NCI-H2081 (cell line): ENCODE results near the gene HYAL1.
"Not testable (repeated sequence)": the region's sequence is repeated elsewhere in the genome, so short reads cannot be mapped to it uniquely, and the experiment has no call there.

ENCODE experiments used
- DNase-seq, 2 experiments: peaks; one replicate each; lab custom pipeline; 2025; lab: John Stamatoyannopoulos, UW

Gene HYAL1

DNA sequence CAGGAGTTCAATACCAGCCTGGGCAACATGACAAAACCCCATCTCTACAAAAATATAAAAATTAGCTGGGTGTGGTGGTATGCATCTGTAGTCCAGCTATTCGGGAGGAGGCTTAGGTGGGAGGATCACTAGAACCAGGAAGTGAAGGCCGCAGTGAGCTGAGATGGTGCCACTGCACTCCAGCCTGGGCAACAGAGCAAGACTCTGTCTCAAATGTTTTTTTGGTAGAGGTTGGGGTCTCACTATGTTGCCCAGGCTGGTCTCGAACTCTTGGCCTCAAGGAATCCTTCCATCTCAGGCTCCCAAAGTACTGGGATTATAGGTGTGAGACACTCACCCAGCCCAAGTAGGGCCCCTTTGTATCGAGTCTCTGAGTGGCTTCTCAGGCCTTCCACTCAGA is 9.3 kb downstream of the HYAL1 start:
- no peak for DNase-seq

DNA sequence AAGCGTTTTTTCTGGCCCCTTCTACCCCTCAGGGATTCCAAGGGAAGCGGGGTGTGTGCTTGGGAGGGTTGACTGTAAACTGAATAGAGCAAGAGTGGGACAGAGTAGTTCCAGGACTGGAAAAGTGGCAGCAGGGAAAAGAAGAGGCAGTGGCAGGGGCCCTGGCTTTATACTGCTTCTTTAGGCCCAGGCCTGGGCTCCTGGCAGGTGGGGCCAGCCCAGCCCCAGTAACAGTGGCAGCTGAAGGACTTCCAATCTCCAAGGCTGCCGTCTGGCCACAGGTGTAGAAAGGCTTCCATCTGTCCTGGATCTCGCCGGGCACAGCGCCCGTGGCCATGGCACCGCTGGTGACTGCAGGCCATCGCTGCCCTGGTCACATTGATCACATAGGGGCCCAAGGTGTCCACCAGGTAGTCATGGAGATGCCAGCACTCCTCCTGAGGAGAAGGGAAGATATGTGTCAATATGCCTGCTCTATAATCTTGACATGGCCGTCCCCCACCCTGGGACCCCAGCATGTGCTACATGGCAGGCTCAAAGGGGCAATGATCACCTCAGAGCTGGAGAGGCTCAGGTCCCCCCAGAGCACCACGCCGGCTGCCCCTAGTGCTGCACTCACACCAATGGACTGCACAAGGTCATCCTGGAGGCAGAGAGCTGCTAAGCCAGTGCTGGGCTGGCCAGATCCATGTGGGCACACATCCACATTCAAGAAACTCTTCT is 10.1 kb downstream of the HYAL1 start:
- no peak for DNase-seq

DNA sequence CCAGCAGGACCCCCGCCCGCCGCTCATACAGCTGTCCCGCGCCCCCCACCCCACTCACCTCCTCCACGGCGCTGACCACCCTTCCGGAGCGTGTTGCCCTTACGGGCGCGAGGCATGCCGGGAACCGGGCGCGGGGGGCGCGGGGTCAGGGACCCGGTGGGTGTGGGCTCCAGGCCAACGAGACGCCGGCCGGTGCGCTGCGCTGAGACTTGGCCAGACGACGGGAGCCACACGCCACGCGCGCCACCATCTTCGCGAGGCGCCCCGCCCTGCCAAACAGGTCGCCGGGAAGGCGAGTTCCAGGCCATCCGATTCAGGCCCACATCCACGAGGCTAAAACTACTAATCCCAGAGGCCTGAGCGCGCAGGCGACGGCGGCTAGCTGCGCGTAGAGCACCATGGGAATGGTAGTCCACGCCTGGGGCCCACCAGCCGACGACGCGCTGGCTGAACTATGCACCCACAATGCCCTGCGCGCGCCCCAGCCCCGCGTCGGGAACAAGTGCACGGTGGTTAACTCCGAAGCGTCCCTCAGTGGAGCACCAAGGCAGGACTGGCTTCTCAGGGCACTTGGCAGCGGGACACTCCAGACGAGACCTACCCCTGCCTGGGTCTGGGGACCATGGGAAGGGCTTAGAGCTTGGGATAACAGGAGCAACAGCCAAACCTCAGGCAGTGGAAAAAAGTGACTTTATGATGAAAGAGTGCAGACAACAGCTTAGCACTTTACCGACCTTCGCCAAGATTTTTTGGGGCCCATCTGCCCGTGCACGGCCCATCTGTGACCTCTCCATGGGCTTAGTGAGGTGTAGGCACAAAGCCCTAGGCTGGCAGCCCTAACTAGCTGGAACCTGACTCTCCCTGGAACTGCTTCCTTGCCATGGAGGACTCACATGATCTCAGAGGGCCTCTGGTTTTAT is 11.0 kb downstream of the HYAL1 start, which contains the start of gene IFRD2:
IFRD2 (minus strand) TSS at position 271 of the 920 bp plus-strand sequence; CDS start at position 116, 155 bp downstream.
- DNase-seq: peak; percentile 93 to 96

DNA sequence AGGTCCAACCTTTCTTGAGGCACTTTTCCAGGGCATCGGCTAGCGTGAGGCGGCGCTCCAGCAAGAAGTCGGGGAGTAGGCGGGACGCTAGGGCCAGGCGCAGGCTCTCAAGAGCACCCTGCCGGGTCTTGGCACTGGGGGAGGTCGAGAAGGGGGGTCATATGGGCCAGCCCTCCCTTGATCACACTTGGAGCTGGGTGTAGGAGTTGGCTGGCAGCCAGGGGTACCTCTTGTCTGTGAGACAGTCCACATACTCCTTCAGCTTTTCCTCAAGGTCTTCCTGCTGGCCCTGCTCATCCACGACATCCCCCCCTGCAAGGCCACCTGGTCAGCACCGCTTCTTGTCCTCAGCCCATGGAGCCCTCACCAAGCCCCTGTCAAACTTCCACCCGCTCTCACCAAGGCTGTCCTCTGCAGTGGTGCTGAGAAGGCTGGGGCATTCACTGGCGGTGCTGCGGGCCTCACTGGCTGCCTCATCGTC is 13.2 kb downstream of the HYAL1 start:
- DNase-seq: no peak

DNA sequence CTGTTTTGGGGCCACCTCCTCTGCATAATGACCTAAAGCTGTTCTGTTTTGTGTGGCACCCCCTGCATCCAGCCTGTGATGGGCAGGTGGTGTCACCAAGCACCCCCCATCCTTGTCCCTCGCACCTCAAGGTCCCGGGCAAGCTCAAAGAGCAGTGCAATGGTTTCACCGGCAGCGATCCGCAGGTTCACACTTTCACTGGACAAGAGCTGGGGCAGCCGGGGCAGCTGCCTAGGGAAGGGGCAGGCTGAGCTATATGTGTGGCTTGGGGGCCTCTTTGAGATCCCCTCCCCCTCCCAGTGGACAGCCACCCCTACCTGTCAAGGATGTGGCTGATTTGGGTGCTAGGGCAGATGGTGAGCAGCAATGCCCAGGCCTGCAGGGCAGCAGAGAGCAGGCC is 14.2 kb downstream of the HYAL1 start:
- DNase-seq: no peak

DNA sequence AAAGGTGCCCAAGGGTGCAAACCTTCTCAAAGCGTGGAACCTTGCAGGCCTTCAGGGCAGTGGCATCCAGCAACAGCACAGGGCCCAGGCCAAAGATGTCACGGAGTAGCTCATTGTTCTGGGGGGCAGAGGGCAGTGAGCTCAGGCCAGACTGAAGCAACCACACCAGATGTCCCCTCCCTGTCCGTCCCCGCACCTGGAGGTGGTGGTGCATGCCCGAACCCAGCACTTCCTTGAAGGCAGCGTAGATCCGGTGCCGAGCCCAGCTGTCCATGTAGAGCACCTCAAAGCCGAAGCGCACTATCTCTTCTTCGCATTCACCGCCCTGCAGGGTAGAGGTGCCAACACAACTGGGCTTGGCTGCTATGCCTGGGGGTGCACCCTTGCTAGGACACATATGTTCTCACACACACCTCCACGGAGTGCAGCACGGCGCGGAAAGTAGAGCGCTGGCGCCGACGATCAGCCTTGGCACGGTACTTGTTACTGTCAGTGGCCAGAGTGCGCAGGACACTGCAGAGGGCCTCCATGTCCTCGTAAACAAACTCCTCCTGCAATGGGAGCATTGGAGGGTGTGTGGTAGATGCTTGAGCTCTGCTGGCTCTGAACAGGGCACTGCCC is 14.9 kb downstream of the HYAL1 start:
- no peak for DNase-seq

DNA sequence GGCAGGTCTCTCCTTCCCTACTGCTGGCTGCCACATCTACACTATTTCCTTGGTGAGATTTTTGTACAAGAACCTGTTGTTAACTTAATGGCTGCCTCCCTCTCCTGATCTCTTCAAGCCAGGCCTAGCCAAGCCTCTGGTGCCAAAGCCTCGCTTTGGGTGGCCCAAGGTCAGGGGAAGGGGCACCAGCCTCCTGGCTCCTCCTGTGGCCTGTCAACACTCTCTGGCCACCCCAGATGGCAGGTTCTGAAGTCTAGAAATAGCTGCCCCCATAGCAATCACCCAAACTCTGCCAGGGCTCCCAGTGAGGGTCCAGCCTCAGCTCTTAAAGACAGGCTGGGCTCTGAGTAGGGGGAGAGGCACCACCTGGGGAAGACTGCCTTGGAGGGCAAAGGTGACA is 16.1 kb downstream of the HYAL1 start:
- no peak for DNase-seq

DNA sequence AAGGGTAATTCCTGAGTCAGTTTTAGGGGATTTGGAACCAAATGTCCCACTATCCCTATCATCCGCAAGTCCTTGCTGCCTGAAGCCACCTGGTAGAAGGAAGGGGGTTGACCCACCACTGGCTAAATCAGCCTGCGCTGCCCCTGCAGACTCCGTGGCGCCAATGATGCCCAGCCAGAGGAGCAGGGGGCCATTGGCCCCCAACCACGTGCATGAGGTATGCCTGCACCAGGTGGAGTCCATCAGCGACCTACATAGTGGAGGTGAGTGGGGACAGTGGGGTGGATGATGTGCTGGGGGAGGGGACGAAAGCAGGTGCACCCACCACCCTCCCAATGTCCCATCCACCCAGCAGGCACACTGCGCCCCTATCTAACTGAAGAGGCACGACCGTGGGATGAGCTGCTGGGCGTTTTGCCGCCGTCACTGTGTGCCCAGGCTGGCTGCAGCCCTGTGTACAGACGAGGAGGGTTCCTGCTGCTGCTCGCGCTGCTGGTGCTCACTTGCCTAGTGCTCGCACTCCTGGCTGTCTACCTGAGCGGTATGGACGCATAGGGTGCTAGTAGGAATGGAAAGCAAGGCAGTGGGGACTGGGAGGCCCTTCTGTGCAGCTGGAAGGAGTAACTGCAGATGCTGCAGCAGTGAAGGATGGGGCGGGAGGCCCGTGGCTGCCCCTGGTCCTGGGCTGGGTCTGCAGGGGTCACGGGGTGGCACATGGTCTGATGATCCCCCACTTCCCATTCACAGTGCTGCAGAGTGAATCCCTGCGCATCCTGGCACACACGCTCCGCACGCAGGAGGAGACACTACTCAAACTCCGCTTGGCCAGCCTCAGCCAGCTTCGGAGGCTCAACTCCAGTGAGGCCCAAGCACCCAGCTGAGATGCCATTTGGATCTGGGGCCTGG is 16.8 kb downstream of the HYAL1 start:
- DNase-seq: no peak

DNA sequence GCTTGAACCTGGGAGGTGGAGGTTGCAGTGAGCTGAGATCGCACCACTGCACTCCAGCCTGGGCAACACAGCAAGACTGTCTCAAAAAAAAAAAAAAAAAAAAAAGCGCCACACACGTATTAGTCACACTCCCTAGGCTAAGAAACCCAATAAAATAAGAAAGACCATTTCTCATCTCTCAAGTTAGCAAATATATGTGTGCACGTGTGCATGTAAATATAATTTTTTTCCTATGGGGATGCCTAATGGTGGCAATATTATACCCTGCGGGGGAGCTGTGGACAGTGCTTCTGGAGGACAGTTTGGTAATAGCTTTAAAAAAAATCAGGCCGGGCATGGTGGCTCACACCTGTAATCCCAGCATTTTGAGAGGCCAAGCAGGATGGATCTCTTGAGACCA is 19.3 kb downstream of the HYAL1 start:
- not testable (repeated sequence) for DNase-seq

DNA sequence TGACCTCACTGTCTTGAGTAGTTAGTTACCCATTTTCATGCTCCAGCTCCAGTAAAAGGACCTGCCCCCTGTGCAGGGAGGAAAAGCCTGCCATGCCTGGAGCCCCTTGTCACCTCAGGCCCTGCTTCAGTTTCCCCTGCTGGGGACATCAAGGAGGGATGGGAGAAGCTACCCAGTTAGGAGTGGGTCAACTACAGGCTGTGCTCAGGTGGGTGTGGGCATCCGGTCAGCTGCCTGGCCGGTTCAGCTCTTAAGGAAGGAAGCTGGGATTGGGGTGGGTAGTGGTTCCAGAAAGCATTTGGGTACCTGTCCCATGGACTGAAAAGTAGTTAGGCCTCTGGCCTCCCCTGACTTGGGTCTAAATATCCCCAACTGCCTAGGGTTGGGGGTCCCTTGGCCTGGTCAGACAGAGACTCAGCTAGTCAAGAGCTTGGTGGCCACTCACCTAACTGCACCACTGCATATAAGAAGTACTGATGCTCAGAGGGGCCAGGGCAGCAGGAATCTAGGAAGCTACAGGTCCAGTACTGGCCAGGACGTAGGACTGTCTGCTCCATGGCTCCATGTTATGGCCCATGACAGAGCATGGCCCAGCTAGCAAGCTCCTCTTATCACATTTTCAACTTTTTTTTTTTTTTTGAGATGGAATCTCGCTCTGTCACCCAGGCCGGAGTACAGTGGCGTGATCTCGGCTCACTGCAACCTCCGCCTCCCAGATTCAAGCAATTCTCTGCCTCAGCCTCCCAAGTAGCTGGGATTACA is 23.9 kb downstream of the HYAL1 start:
- DNase-seq: no peak

DNA sequence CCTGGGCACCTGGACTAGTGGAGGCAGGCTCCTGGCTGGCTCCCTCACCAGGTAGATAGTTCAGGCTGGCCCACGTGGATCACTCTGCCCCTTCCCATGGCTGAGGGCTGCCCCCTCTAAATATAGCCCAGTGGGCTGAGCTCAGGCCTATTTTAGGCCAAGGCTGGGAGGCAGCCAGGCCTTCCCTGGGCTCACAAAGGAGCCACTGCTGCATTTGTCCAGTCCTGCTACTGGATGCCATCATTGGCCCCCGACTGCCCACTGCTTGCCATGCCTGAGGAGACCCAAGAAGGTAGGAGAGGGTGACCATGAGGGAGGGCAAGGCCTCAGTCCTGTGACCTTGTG is 24.5 kb downstream of the HYAL1 start, which contains the start of gene LSMEM2:
LSMEM2 (plus strand) TSS at position 208 of the 345 bp plus-strand sequence; CDS start at position 235, 27 bp downstream.
- DNase-seq: no peak

DNA sequence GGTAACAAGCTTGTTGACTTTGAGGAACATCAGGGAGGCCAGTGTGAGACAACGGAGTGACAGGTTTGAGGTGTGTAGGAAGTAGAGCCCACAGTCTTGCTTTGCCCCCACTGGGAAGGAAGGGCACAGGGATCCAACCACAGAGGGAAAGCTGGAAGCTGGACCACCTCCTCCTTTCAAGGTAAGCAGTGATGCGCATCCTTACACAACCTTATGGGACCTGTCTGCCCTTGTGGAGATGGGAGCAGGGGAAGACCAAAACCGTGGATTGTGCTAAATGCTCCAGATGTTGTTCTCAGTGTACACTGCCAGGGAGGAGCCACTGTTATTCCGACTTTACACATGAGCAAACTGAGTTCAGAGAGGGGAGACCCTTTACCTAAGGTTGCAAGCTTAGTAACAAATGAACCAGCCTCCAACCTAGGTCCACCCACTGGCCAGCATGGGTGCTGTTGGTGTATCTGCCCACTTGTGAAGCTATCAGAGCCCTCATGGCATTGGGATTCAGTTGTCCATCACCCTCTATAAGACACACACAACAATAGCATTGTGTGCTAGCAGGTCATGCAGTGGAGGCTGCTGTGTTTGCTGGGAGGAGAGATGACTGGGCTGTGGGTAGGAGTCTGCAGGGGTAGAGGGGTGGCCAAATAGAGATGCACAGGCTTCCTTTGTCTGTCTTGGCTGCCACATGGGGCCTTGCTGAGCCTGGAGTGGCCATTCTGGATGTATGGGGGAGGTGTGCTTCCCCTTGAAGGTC is 25.1 kb downstream of the HYAL1 start:
- DNase-seq: no peak

DNA sequence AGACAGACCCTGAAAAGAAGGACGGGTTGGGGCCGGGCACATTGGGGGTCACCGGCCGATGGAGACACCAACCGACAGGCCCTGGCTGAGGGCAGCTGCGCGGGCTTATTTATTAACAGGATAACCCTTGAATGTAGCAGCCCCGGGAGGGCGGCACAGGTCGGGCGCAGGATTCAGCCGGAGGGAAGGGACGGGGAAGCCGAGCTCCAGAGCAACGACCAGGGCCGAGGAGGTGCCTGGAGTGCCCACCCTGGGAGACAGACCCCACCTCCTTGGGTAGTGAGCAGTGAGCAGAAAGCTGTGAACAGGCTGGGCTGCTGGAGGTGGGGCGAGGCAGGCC is 26.6 kb downstream of the HYAL1 start:
- DNase-seq: no peak

DNA sequence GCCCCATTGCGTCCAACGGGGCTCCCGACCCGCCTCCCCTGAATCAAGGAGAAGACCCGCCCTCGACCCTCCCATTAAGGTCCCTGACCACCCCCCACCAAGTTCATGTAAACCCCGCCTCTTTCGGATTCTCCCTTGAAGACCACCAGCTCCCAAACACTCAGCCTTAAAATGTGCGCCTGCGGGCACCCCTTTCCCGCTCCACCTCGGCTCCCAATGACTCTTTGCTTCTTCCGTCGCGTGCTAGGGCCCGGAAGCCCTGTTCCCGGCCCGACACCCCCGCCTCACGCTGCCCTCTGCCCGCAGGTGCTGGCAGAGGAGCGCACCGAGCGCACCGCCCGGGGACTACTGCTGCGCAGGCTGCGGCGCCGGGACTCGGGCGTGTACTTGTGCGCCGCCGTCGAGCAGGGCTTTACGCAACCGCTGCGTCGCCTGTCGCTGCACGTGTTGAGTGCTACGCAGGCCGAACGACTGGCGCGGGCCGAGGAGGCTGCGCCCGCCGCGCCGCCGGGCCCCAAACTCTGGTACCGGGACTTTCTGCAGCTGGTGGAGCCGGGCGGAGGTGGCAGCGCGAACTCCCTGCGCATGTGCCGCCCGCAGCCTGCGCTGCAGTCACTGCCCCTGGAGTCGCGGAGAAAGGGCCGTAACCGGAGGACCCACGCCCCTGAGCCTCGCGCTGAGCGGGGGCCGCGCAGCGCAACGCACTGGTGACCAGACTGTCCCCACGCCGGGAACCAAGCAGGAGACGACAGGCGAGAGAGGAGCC is 27.2 kb downstream of the HYAL1 start:
- DNase-seq: no peak

DNA sequence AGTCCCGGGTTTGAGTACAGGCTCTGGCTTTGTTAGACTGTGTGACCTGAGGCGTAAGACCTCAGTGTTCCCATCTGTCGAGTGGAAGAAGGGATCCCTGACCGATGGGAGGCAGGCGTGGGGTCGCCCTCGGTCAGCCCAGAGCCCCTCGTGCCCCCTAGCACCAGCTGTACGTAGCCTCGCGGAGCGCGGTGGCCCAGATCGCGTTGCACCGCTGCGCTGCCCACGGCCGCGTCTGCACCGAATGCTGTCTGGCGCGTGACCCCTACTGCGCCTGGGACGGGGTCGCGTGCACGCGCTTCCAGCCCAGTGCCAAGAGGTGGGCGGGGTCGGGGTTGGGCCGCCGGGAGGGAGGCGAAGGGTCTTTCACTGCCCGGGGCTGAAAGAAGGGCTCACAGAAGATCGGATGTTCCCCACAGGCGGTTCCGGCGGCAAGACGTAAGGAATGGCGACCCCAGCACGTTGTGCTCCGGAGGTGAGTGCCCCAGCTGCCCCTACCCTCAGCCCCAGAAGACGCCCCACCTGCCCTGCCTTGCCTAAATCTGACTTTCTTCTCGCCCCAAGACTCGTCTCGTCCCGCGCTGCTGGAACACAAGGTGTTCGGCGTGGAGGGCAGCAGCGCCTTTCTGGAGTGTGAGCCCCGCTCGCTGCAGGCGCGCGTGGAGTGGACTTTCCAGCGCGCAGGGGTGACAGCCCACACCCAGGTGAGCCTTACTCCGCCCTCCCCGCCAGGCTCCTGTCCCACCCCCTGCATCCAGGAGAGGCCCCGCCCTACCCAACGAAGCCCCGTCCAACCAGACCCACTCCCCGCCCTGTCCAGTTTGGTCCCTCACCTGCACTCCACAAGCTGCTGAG is 28.0 kb downstream of the HYAL1 start:
- no peak for DNase-seq

DNA sequence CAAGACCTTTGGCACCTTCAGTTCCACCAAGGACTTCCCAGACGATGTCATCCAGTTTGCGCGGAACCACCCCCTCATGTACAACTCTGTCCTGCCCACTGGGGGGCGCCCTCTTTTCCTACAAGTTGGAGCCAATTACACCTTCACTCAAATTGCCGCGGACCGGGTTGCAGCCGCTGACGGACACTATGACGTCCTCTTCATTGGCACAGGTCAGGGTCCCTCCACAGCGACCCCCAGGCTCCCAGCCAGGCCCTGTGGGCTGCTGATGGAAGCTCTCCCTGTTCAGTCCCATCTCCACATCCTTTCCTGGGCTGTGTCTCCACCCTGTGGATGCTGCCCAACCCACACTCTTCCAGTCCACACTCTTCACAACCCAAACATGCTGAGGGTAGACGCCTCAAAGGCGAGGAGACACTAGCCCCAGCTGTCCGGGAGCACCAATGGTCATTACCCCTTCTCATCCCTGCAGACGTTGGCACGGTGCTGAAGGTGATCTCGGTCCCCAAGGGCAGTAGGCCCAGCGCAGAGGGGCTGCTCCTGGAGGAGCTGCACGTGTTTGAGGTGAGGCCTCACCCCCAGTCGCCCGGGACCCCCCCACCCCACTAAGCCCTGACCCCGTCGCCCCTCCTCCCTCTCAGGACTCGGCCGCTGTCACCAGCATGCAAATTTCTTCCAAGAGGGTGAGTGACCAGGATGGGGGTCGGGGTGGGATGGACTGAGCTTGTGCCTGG is 28.8 kb downstream of the HYAL1 start:
- DNase-seq: peak; percentile 36 to 44

DNA sequence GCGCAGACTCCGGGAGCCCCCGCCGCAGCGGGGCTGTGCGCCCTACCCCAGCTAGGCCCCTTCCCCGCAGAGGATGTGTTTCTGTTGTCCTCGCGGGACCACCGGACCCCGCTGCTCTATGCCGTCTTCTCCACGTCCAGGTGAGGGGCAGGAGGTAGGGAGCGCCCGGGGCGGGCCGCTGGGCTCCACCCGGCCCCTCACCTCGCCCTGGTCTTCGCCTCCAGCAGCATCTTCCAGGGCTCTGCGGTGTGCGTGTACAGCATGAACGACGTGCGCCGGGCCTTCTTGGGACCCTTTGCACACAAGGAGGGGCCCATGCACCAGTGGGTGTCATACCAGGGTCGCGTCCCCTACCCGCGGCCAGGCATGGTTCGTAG is 29.7 kb downstream of the HYAL1 start:
- no peak for DNase-seq
